GM10266 (cell line): Measurements from ENCODE around the gene ANKRD66.
"Not testable (repeated sequence)": the region's sequence is repeated elsewhere in the genome, so short reads cannot be mapped to it uniquely, and the experiment has no call there.

ENCODE experiments used
- DNase-seq: peaks from one replicate; pipeline ENCODE4 v3.0.0; 2012; ENCODE audit errors: extremely low spot score
- TF ChIP-seq, protein P1 (sequence below): IDR thresholded peaks from 2 replicates; pipeline ENCODE4 v1.5.1; 2012; ENCODE audit warnings: mild to moderate bottlenecking, low read depth; ENCODE audit not compliant: control insufficient read depth, insufficient read depth; ENCODE audit errors: missing control alignments

ANKRD66 gene

DNA sequence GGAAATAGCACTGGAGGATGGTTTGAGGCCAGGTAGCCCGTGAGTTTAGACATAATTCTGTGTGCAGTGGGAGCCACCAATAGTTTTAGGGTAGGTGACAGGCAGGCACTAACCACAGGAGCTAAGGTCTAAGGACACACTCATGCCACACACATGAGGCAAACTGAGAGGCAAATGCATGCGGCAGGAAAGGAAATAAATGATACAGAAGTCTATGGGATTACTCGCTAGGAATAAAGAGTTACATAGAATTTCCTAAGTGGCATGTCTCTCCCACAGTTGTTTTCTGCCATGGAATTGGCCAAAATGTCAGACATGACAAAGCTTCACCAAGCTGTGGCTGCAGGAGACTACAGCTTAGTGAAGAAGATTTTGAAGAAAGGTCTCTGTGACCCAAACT, 4.9 kb downstream of the ANKRD66 start:
- TF ChIP-seq, protein P1, sequence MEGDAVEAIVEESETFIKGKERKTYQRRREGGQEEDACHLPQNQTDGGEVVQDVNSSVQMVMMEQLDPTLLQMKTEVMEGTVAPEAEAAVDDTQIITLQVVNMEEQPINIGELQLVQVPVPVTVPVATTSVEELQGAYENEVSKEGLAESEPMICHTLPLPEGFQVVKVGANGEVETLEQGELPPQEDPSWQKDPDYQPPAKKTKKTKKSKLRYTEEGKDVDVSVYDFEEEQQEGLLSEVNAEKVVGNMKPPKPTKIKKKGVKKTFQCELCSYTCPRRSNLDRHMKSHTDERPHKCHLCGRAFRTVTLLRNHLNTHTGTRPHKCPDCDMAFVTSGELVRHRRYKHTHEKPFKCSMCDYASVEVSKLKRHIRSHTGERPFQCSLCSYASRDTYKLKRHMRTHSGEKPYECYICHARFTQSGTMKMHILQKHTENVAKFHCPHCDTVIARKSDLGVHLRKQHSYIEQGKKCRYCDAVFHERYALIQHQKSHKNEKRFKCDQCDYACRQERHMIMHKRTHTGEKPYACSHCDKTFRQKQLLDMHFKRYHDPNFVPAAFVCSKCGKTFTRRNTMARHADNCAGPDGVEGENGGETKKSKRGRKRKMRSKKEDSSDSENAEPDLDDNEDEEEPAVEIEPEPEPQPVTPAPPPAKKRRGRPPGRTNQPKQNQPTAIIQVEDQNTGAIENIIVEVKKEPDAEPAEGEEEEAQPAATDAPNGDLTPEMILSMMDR: no peak
- no peak for DNase-seq

DNA sequence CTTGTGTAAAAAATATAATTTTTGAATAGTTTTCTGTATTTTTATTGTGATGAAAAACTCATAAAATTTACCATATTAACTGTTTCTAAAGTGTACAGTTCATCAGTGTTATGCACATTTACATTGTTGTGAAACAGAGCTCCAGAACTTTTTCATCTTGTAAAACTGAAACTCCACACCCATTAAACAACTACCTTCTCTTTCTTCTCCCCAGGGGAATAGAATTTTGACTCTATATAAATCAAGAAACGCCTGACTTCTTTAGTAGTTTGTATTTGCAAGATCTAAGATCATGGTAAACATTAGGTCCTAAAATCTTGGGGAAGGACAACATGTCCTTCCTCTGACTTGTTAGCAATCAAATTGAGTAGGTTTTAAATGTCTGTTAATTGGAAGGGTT, 9.1 kb downstream of the ANKRD66 start:
- TF ChIP-seq, protein P1: no peak
- DNase-seq: no peak

DNA sequence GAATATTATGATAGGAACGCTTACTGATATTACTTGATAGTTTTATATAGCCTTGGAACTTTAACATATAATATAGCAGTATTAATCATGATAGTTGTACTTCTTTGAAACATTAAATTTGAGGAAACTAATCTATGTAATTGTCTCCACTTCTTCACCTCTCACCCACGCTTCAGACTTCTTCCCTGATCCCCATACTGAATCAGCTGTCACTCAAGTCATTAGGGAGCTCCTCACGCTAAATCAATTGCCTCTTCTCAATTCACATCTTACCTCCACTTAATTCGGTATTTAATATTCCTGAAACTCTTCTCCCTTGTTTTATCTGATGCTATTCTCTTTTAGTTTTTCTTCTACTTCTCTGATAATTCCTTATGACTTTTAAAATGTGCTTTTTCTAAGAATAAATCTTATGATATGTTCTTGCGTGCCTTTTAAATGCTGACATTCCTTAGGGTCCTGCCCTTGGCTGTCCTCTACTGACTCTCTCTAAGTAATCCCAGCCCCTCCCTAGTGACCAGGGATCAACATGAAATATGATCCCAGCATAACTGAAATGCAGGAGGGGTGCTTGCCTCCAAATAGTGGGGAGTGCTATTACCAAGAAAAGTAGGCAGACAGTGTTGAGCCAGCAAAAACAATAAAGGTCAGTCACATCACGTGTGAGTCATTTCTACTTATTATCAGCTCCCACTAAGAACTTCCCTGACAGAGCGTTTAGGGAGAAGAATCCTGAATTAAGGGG, 9.9 kb downstream of the ANKRD66 start:
- no peak for DNase-seq
- TF ChIP-seq, protein P1: no peak

DNA sequence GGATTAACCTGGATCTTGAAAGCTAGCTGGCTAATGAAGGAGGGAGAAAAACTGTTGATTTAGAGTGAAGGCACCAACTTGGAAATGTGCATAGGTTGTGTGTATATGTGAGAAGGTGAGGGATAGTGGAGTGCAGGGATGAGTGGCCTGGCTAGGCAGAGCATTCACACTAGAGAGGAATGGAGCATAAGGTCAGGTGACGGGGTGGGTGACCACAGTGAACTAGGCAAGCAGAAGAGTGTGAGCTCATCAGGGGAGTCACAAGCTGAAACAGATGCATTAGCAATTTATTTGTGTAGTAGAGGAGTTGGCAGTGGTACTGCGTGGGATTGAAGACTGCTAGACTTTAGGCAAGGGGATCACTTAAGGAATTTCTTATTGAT, 10.5 kb downstream of the ANKRD66 start:
- TF ChIP-seq, protein P1: no peak
- DNase-seq: no peak

DNA sequence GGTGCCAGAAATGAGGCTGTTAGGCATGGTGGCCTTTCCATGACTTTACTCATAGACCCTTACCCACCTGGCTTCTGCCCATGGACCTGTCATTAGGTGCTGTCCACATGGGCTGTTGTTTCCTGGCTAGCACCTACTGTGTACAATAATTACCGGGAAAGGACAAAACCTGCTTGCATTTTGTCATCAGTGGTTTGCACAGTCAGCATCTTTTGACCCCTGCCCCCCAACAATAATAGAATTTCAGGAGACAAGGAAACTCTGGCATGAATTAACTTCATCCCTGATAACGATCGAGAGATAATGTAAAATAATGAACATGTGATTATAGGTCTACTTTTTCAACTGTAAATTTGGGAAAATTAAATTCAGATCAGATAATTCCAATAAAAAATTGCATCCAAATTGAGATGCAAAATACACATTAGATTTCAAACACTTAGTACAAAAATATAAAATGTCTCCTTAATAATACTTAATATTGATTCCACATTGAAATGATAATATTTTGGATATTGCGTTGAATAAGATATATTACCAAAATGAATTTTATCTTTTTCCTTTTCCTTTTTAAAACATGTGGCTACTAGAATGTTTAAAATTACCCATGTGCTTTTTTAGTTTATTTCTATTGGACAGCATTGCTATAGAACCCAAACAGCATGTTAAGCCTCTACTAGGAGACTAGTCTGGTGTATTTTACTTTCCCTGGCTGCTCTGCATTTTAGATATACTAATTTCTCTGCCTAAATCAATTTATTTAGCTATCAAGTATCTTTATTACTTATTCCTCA, 12.4 kb downstream of the ANKRD66 start:
- TF ChIP-seq, protein P1: no peak
- DNase-seq: no peak

DNA sequence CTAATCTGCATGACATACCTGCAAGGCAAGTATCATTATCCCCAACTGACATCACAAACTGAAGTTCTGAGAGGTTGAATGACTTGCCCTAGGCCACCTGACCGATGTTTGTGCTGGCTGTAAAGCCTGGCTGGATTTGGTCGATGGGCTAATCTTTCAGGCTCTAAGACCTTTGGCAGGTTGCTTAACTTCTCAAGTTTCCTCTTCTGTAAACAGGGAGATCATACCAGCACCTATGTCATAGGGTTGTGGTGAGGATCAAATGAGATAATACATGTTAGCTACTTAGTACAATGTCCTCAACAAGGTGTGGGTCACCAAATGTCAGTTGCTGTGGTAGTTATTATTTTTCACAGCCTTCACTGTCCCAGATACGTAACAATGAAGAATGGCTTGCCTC, 14.2 kb downstream of the ANKRD66 start:
- DNase-seq: no peak
- TF ChIP-seq, protein P1: no peak

DNA sequence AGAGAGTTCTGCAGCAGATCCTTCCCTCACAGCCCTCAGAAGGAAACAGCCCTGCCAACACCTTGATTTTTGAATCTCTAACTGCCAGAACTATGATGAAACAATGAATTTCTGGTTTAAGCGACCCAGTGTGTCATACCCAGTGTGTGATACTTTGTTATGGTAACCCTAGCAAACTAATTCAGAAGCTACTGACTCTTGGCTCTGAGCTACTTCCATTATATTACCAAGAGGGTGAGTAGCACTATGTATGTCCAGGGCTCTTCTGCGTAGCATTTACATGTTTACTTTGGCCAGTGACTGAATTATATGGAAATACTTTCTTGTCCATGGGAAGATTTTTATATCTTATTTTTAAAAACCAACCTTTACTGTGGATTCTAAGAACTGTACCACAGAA, 16.7 kb downstream of the ANKRD66 start:
- no peak for DNase-seq

DNA sequence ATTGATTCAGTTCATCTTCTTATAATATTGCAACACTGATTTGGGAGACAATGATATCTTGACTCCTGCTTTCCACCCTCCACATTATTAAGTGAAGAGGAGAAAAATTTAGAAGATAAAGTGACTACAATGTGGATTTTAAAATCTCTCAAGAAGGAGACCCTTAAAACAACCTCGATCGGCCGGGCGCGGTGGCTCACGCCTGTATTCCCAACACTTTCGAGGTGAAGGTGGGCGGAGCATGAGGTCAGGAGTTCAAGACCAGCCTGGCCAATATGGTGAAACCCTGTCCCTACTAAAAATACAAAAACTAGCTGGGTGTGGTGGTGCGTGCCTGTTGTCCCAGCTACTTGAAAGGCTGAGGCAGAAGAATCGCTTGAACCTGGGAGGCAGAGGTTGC, 17.5 kb downstream of the ANKRD66 start:
- not testable (repeated sequence) for DNase-seq

More for the DNA sequence above, 16.7 kb downstream of the ANKRD66 start:
- TF ChIP-seq, protein P1: no peak
